ENCODE measurements around the gene MRPL37. TPM values are rescaled to one million over a fixed set of nuclear protein-coding genes. Genes with fewer than 3 reads are reported as not detected.

The MRPL37 gene
- total and polyA plus RNA-seq, 2 of the 8 experiments (the other 6 are each of a cell fraction or from before 2014, with no cell fraction given), result 45.5 to 126 TPM

GRCh38 chr1:54219688-54220003 lies 19.7 kb downstream of the MRPL37 start:
- H2AK5ac ChIP-seq (ENCODE audit: low read depth, low read length), result no peak overlapping the region
- H3K4me1 ChIP-seq (replicated peaks in 1 of 4; ENCODE audit: control insufficient read depth in 3 of 4, insufficient read depth in 4 of 4, low read length in 3 of 4), result peaks cover 0 to 4% (median 2%) of the 10 kb centered on the region in 4 experiments; a peak in 3 of 7 replicates
- no peaks in the 10 kb centered on the region for H3K9me3 ChIP-seq (ENCODE audit: insufficient read depth in 2 of 2, low read depth in 1 of 2, low read length in 1 of 2)
- no peaks in the 10 kb centered on the region for H3K79me2 ChIP-seq (ENCODE audit: control insufficient read depth in 1 of 2, insufficient read depth in 2 of 2, low read length in 2 of 2)
- H3K36me3 ChIP-seq (ENCODE audit: control insufficient read depth in 2 of 4, insufficient read depth in 4 of 4, low read length in 3 of 4), result peaks cover 21 to 44% (median 34%) of the 10 kb centered on the region in 4 experiments
- no peak overlapping the region for H3K4ac ChIP-seq (replicated peaks; ENCODE audit: insufficient read length, low read depth, low read length)
- H3K27ac ChIP-seq (ENCODE audit: low read depth, low read length), result no peak overlapping the region
- POLR2A ChIA-PET (ENCODE audit: partially characterized antibody), result interaction anchor here (0.9 to 7.1 kb wide), 4 partner anchors 19 to 327 kb away, joined by 3 to 50 read pairs (median 5); partner anchors contain the start of genes CYB5RL and MRPL37
- CTCF ChIA-PET (ENCODE audit: partially characterized antibody), result interaction anchor here (0.6 to 3.7 kb wide), 11 partner anchors 9 to 590 kb away, joined by 3 to 19 read pairs (median 4); partner anchors contain the start of gene TTC22
- peaks cover 7 to 12% of the 10 kb centered on the region in 2 experiments for H4K20me1 ChIP-seq (replicated peaks in 1 of 2; ENCODE audit: control insufficient read depth in 1 of 2, insufficient read depth in 2 of 2, low read length in 2 of 2)
- H4K91ac ChIP-seq (replicated peaks; ENCODE audit: insufficient read length, low read length), result no peak overlapping the region
- DNase-seq (ENCODE audit: low read depth in 1 of 2, low spot score in 2 of 2) (no peak), FAIRE-seq (no peak)
- TF ChIP-seq CHD1 (IDR thresholded peaks at IDR 0.05; ENCODE audit: low read depth, low read length) (no peak), SUZ12 (IDR thresholded peaks at IDR 0.05; ENCODE audit: low read length) (no peak), SRF (IDR thresholded peaks at IDR 0.05; ENCODE audit: low read depth, low read length) (no peak), RAD21 (IDR thresholded peaks at IDR 0.05 in 1 of 2, conservative IDR thresholded peaks at IDR 0.05 in 1 of 2; ENCODE audit: low read depth in 2 of 2, low read length in 2 of 2) (no peak), HDAC2 (IDR thresholded peaks at IDR 0.05; ENCODE audit: borderline replicate concordance in 1 of 2, low read depth in 2 of 2, low read length in 2 of 2) (no peak), RXRA (IDR thresholded peaks at IDR 0.05; ENCODE audit: insufficient read depth, low read depth, low read length) (no peak), SIN3A (conservative IDR thresholded peaks at IDR 0.05 in 1 of 2, IDR thresholded peaks at IDR 0.05 in 1 of 2; ENCODE audit: low read depth in 1 of 2, low read length in 2 of 2) (no peak), GABPA (IDR thresholded peaks at IDR 0.05; ENCODE audit: borderline replicate concordance, insufficient read depth, low read length) (no peak), RBBP5 (IDR thresholded peaks at IDR 0.05; ENCODE audit: borderline replicate concordance, low read depth, low read length) (no peak), YY1 (IDR thresholded peaks at IDR 0.05; ENCODE audit: low read depth, low read length) (no peak), TBP (IDR thresholded peaks at IDR 0.05; ENCODE audit: low read depth, low read length) (no peak)
- no peak overlapping the region for H4K5ac ChIP-seq (ENCODE audit: insufficient read length, low read depth, low read length)
- no peak overlapping the region for H3K56ac ChIP-seq (replicated peaks; ENCODE audit: insufficient read length, low read depth, low read length)
- H3K27me3 ChIP-seq (replicated peaks in 1 of 4; ENCODE audit: control insufficient read depth in 3 of 4, extremely low read depth in 1 of 4, insufficient read depth in 3 of 4, low read length in 3 of 4), result no peaks in the 10 kb centered on the region
- no peak overlapping the region for H3K18ac ChIP-seq (ENCODE audit: extremely low read depth, low read length)
- H3K14ac ChIP-seq (ENCODE audit: insufficient read length), result no peak overlapping the region
- H3K23me2 ChIP-seq (ENCODE audit: low read depth, low read length), result no peaks in the 10 kb centered on the region
- no peak overlapping the region for H2BK20ac ChIP-seq (ENCODE audit: low read length)
- H2AFZ ChIP-seq (ENCODE audit: low read length), result no peak overlapping the region
- H3K4me2 ChIP-seq (ENCODE audit: insufficient read depth in 1 of 2, low read depth in 2 of 2, low read length in 2 of 2), result no peak overlapping the region
- no peak overlapping the region for H2BK15ac ChIP-seq (ENCODE audit: low read length)
- H3K23ac ChIP-seq (ENCODE audit: insufficient read length), result no peak overlapping the region
- no peak overlapping the region; the same call in 1 of the 2 replicates for H4K8ac ChIP-seq (ENCODE audit: extremely low read depth, insufficient read depth, low read length)
- no peak overlapping the region for H2BK120ac ChIP-seq (replicated peaks; ENCODE audit: low read depth, low read length)
- H2BK12ac ChIP-seq (ENCODE audit: low read depth, low read length), result no peak overlapping the region
- H2BK5ac ChIP-seq (ENCODE audit: low read depth, low read length), result no peak overlapping the region
- WGBS, 2 experiments (ENCODE audit: extremely low coverage in 1 of 2, insufficient coverage in 1 of 2, insufficient read length in 1 of 2, insufficient replicate concordance in 2 of 2, low coverage in 1 of 2, low lambda C conversion rate in 2 of 2, missing lambda C conversion rate in 1 of 2), result 91% methylated on average over 3 of the region's 3 CpGs; no CpG with 5 or more reads in 1 of the 2 experiments
- no peak overlapping the region for H3K4me3 ChIP-seq (ENCODE audit: extremely low read depth in 1 of 4, insufficient read depth in 2 of 4, low read depth in 3 of 4, low read length in 4 of 4)
- peaks cover 3% of the 10 kb centered on the region; the same call in 1 of the 2 replicates for H3K79me1 ChIP-seq (ENCODE audit: low read depth, low read length)
- no peak overlapping the region for H3K9ac ChIP-seq (replicated peaks in 1 of 4; ENCODE audit: extremely low read depth in 1 of 4, low read depth in 3 of 4, low read length in 3 of 4)

Measured in H1 (cell line).